ENCODE data around the gene ENAM. TPM values are rescaled to one million over a fixed set of nuclear protein-coding genes. Genes with fewer than 3 reads are reported as not detected.

Gene ENAM, protein sequence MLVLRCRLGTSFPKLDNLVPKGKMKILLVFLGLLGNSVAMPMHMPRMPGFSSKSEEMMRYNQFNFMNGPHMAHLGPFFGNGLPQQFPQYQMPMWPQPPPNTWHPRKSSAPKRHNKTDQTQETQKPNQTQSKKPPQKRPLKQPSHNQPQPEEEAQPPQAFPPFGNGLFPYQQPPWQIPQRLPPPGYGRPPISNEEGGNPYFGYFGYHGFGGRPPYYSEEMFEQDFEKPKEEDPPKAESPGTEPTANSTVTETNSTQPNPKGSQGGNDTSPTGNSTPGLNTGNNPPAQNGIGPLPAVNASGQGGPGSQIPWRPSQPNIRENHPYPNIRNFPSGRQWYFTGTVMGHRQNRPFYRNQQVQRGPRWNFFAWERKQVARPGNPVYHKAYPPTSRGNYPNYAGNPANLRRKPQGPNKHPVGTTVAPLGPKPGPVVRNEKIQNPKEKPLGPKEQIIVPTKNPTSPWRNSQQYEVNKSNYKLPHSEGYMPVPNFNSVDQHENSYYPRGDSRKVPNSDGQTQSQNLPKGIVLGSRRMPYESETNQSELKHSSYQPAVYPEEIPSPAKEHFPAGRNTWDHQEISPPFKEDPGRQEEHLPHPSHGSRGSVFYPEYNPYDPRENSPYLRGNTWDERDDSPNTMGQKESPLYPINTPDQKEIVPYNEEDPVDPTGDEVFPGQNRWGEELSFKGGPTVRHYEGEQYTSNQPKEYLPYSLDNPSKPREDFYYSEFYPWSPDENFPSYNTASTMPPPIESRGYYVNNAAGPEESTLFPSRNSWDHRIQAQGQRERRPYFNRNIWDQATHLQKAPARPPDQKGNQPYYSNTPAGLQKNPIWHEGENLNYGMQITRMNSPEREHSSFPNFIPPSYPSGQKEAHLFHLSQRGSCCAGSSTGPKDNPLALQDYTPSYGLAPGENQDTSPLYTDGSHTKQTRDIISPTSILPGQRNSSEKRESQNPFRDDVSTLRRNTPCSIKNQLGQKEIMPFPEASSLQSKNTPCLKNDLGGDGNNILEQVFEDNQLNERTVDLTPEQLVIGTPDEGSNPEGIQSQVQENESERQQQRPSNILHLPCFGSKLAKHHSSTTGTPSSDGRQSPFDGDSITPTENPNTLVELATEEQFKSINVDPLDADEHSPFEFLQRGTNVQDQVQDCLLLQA
- under 1 TPM in 5 of 6 experiments, not detected in 1; 0.02 to 0.14 (median 0.10) TPM for total RNA-seq (2021; fragmentation: NEBNext Ultra II Directional; extraction: Animal tissue kit (Norgen Biotek cat#: 25700))
- long read RNA-seq, result 0 reads

DNA sequence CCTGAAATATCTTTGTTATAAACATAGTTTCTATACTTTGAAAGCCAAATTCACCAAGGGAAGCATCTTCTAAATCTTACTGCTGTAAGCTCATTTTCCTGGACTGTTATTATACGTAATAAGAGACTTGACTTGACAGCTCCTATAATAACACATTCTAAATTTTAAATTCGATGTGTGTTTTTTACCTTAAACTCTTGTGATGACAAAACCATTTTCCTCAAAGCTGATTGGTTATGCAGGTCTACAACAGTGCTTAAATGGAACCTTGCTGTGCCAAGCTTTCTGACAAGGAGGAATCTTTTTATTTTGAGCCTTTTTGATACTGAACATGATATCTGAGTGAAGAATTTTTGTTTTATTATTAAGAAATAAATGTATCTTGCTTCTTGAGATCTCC lies at the start of gene ENAM:
TSS of gene ENAM (plus strand) at position 301 of the 400 bp plus-strand sequence. CDS start 757 bp downstream, outside the sequence.
- peaks cover 2% of the 10 kb centered on the region; the same call in 1 of the 2 replicates for H3K27me3 Mint-ChIP-seq (ENCODE audit: insufficient read depth)
- H3K9me3 Mint-ChIP-seq, result no peaks in the 10 kb centered on the region
- H3K36me3 Mint-ChIP-seq (ENCODE audit: low read depth), result no peaks in the 10 kb centered on the region
- no peak within 1 kb of the TSS for H3K4me3 Mint-ChIP-seq
- H3K4me1 Mint-ChIP-seq (ENCODE audit: low read depth), result peaks cover 47% of the 10 kb centered on the region
- no peak for DNase-seq
- TF ChIP-seq, protein P1, sequence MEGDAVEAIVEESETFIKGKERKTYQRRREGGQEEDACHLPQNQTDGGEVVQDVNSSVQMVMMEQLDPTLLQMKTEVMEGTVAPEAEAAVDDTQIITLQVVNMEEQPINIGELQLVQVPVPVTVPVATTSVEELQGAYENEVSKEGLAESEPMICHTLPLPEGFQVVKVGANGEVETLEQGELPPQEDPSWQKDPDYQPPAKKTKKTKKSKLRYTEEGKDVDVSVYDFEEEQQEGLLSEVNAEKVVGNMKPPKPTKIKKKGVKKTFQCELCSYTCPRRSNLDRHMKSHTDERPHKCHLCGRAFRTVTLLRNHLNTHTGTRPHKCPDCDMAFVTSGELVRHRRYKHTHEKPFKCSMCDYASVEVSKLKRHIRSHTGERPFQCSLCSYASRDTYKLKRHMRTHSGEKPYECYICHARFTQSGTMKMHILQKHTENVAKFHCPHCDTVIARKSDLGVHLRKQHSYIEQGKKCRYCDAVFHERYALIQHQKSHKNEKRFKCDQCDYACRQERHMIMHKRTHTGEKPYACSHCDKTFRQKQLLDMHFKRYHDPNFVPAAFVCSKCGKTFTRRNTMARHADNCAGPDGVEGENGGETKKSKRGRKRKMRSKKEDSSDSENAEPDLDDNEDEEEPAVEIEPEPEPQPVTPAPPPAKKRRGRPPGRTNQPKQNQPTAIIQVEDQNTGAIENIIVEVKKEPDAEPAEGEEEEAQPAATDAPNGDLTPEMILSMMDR (IDR thresholded peaks at IDR 0.05), result no peak
- H3K27ac Mint-ChIP-seq, result no peak within 1 kb of the TSS; the same call in 1 of the 2 replicates

DNA sequence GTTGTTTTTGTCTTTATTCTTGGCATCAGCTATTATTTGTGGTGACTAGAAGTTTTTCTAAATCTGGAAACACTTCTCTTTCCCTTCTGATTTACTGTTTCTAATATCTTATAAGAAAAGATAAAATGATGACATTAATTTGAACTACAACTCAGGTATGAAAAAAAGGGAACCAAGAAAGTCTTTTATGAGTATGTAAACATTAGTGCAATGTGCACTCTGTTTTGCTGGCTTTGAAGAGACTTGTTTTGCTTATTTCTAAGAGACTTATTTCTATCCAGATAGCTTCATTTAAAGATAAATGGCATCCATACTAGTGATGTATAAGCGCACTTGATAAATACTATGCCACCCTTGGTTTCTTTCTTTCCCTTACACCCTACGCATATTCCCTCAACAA lies 46.6 kb upstream of the ENAM start:
- no peaks in the 10 kb centered on the region for H3K9me3 Mint-ChIP-seq
- DNase-seq, result no peak
- H3K27ac Mint-ChIP-seq, result no peak overlapping the region
- no peaks in the 10 kb centered on the region for H3K4me1 Mint-ChIP-seq (ENCODE audit: low read depth)
- no peaks in the 10 kb centered on the region for H3K36me3 Mint-ChIP-seq (ENCODE audit: low read depth)
- H3K4me3 Mint-ChIP-seq, result no peak overlapping the region
- H3K27me3 Mint-ChIP-seq (ENCODE audit: insufficient read depth), result peaks cover 4% of the 10 kb centered on the region; the same call in 1 of the 2 replicates
- TF ChIP-seq, protein P1 (IDR thresholded peaks at IDR 0.05), result no peak

DNA sequence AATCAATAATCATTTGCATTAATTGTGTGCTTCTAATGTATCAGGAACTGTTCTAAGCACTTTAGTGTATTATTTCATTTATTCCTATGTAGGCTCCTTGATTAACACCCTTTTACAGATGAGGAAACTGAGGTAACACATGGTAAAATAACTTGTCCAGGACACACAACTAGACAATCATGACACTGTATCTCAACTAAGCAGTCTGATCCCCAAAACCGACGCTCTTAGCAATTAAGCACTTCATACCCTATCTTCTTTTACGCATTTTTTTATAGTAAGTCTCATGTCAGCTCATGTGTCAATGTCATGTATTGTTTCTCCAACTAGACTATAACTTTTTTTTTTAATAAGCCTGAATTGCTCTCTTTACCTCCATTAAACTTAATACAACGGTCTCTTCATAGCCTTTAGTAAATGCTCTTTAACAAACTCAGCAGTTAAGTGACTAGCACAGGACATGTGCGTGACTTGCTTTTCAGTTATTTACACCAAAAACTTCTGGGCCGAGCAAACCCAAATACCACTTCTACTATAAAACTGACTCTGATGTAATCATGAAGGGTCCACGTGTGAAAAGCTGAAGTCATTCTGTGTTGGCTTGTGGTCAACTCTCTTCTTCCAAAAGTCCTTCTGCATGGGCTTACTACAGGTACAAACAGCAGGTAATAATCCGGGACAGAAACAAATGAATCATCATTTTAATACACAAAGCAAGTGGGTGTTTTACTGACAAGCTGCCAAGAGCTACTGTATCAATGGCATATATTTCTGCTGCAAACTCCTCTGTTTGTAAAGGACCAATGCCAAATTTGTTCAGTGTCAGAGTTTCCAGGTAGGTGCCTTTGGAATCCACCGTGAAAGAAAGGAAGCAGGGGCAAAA lies 44.4 kb upstream of the ENAM start:
- no peak for DNase-seq
- H3K4me1 Mint-ChIP-seq (ENCODE audit: low read depth), result no peaks in the 10 kb centered on the region
- no peaks in the 10 kb centered on the region for H3K9me3 Mint-ChIP-seq
- H3K27ac Mint-ChIP-seq, result no peak overlapping the region
- H3K36me3 Mint-ChIP-seq (ENCODE audit: low read depth), result no peaks in the 10 kb centered on the region
- peaks cover 4% of the 10 kb centered on the region; the same call in 1 of the 2 replicates for H3K27me3 Mint-ChIP-seq (ENCODE audit: insufficient read depth)
- TF ChIP-seq, protein P1 (IDR thresholded peaks at IDR 0.05), result no peak
- no peak overlapping the region for H3K4me3 Mint-ChIP-seq

DNA sequence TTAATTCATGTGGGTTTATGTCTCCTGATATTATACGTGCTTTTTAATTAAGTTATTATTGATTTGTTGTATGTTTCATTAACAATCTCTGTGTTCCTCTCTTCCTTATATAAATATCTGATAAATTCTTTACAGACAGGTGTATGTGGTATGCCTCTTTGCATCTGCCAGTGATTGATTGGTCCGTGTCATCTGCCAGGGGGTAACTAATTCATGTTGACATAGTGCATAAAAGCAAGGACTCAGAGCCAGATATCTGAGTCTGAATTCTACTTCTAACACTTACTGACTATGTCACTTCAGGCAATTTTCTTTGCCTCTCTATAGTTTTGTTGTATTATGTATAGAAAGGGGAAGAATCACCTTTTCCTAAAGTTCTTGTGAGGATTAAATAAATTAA lies 41.7 kb upstream of the ENAM start:
- Mint-ChIP-seq H3K4me1 (ENCODE audit: low read depth) (no peaks in the 10 kb centered on the region), H3K36me3 (ENCODE audit: low read depth) (no peaks in the 10 kb centered on the region), H3K9me3 (no peaks in the 10 kb centered on the region), H3K27me3 (ENCODE audit: insufficient read depth) (no peaks in the 10 kb centered on the region; the same call in 1 of the 2 replicates), H3K27ac (no peak overlapping the region), H3K4me3 (no peak overlapping the region)
- TF ChIP-seq, protein P1 (IDR thresholded peaks at IDR 0.05), result no peak
- no peak for DNase-seq
